Activated naive CD8-positive, alpha-beta T cell treated with anti-CD3 and anti-CD28 coated beads, Interleukin-2, amount 50 U/mL, for 24 hours (primary cell): Measurements from ENCODE around the gene SPOP.

Source experiments
- ATAC-seq: fragments of 150-1000 bp; cut with Tn5 transposase; one replicate; pipeline ENCODE4 v1.10.0; 2021
- DNase-seq: peaks from one replicate; pipeline ENCODE4 v3.0.0; 2021
- H3K27ac Mint-ChIP-seq: one replicate; pipeline ENCODE4 v1.8.0; 2021; ENCODE audit warnings: mild to moderate bottlenecking, mixed read lengths
- H3K27me3 Mint-ChIP-seq: one replicate; pipeline ENCODE4 v1.8.0; 2021; ENCODE audit warnings: mixed read lengths
- H3K36me3 Mint-ChIP-seq: one replicate; pipeline ENCODE4 v1.8.0; 2021; ENCODE audit warnings: low read depth, mixed read lengths
- H3K4me1 Mint-ChIP-seq: one replicate; pipeline ENCODE4 v1.8.0; 2021; ENCODE audit warnings: mixed read lengths
- H3K4me3 Mint-ChIP-seq: one replicate; pipeline ENCODE4 v1.8.0; 2021; ENCODE audit warnings: mild to moderate bottlenecking, moderate library complexity, mixed read lengths
- H3K9me3 Mint-ChIP-seq: one replicate; pipeline ENCODE4 v1.8.0; 2021; ENCODE audit warnings: mixed read lengths

The SPOP gene

DNA sequence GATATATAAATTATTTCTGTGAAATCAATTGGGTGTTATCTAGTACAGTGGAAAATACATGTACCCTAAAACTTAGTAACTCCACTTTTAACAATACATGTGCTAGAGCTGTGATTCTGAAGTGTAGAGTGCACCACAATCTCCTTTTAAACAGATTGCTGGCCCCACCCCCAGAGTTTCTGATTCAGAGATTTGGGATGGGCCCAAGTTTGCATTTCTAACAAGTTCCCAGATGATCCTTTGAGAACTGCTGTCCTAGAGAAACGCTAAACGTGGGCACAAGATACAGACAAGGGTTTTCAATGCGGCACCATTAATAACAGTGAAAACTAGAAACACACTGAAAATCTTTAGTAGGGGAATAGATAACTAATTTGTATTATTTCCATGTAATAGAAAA lies 53.0 kb downstream of the SPOP start:
- peaks cover 15% of the 10 kb centered on the region for H3K4me1 Mint-ChIP-seq
- DNase-seq (no peak), ATAC-seq (no peak)
- peaks cover 24% of the 10 kb centered on the region for H3K36me3 Mint-ChIP-seq
- H3K4me3 Mint-ChIP-seq = no peak overlapping the region
- H3K27ac Mint-ChIP-seq = no peak overlapping the region
- H3K9me3 Mint-ChIP-seq = no peaks in the 10 kb centered on the region
- no peaks in the 10 kb centered on the region for H3K27me3 Mint-ChIP-seq

DNA sequence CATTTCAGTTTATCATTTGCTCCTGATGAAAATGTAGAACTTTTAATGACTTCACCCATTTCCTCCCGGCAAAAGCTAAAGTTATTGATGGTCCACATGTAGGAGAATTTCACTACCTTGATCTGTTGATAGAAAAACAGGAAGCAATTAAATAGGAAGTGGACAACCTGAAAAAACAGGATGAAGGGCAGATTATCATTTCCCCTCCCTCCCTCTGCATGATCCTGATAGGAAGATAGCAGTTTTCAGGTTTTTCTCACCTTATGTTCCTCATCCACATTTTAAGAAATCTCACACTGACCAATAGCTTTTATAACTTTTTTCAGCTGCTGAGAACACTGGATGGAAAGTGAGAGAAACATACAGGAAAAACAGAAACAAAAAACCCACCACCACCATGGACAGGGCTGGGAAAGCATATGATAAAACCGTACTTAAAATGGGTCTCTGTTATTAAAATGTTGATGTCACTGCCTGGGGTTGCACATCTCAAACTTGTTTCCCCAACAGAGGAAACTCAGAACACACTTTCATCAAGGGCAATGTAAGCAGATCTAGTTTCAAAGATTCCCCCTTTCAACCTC lies 55.9 kb downstream of the SPOP start:
- no peak overlapping the region for H3K4me3 Mint-ChIP-seq
- no peak overlapping the region for H3K27ac Mint-ChIP-seq
- H3K27me3 Mint-ChIP-seq = no peaks in the 10 kb centered on the region
- H3K4me1 Mint-ChIP-seq = peaks cover 18% of the 10 kb centered on the region
- ATAC-seq = no peak
- no peak for DNase-seq
- peaks cover 40% of the 10 kb centered on the region for H3K36me3 Mint-ChIP-seq
- H3K9me3 Mint-ChIP-seq = no peaks in the 10 kb centered on the region

DNA sequence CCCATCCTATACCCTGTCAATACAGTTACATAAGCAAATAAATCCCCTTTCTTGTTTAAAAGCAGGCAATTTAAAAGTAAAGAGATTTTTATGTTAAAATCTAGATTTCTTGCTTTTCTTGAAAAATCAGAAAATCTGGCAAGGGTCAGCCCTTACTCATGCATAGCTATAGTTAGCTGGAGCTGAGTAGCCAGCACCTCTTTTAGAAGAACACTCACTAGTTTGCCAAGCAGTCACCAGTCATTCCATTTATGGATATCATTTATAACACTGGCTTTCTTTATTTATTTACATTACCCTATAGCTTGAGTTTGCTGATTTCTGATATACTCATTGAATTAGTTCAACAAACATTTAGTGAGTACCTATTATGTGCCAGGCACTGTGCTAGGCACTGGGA lies 56.5 kb downstream of the SPOP start:
- H3K4me1 Mint-ChIP-seq = peaks cover 18% of the 10 kb centered on the region
- no peaks in the 10 kb centered on the region for H3K9me3 Mint-ChIP-seq
- no peak for DNase-seq
- no peak for ATAC-seq
- H3K27me3 Mint-ChIP-seq = no peaks in the 10 kb centered on the region
- no peak overlapping the region for H3K27ac Mint-ChIP-seq
- H3K4me3 Mint-ChIP-seq = no peak overlapping the region
- peaks cover 43% of the 10 kb centered on the region for H3K36me3 Mint-ChIP-seq

DNA sequence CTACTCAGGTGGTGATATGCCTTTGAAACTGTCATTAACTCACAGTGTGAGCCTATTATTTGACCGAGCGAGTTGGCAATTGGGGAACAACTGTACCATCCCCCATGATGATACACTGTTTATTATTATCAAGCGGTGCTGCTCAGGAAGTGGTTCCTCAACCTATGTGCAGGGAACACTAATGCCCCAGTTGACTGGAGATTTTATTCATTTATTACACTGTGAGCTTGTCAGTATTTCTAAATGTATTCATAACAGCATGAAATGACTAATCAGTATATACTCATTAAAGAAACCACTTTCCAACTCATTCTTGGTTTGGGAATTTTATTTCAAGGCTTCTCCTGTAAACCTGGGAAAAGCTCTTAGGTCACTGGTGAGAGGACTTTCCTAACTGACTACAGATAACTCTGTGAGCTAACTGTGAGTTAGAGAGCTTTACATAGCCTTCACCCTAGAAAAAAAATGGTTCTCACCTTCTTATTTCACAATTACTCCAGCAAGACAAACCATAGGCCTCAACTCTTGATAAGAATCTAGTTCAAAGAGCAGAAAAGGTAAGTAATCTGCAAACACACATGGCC lies 59.8 kb downstream of the SPOP start:
- H3K4me1 Mint-ChIP-seq = peaks cover 19% of the 10 kb centered on the region
- no peak for DNase-seq
- no peak overlapping the region for H3K4me3 Mint-ChIP-seq
- ATAC-seq = peak; percentile 75
- peaks cover 56% of the 10 kb centered on the region for H3K36me3 Mint-ChIP-seq
- peak overlapping the region; percentile 55 for H3K27ac Mint-ChIP-seq
- H3K27me3 Mint-ChIP-seq = no peaks in the 10 kb centered on the region
- H3K9me3 Mint-ChIP-seq = no peaks in the 10 kb centered on the region

DNA sequence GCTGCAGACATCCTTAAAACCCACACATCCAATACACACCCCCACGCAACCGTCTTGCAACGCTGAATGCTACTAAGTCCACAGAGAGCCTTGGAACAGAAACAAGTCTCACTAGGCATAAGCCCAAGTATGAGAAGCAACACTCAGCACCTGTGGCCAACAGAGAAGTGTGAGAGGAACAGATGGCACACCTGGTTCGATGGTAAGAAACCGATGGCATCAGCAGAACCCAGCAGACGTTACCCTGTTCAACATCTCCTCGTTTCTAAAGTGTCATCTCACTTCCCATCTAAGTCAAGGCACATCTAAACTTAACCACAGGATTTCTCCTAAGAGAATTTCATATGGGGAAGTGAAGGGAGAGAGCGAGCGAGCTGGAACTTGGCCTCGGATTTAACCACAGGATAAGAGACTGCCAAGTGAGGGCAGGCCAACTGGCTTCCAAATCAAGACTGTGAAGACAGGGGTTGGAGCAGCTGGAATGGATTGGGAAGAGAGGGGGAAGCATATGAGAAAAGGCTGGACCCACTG lies 61.2 kb downstream of the SPOP start:
- Mint-ChIP-seq H3K36me3 (peaks cover 46% of the 10 kb centered on the region), H3K4me1 (peaks cover 19% of the 10 kb centered on the region), H3K9me3 (no peaks in the 10 kb centered on the region), H3K4me3 (no peak overlapping the region), H3K27me3 (no peaks in the 10 kb centered on the region), H3K27ac (no peak overlapping the region)
- DNase-seq = no peak
- no peak for ATAC-seq

DNA sequence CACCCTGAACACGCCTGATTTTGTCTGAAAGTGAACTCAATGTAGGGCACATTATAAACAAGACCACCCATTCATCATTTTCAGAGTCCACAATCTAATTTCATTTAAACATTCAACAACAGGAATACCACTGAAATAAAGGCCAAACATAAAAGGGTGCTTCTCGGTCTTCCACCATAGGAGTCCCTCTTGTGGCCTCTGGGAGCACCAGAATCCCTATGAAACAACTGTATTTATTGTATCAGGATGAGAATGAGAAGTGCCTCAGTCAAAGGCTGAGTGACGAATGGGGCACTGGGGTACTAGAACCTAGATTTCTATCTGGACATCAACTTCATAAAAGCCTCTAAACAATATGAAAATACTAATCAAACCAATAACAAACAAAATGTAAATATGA lies 61.8 kb downstream of the SPOP start:
- DNase-seq (no peak), ATAC-seq (no peak)
- Mint-ChIP-seq H3K27me3 (no peaks in the 10 kb centered on the region), H3K4me3 (no peak overlapping the region), H3K4me1 (peaks cover 19% of the 10 kb centered on the region), H3K9me3 (no peaks in the 10 kb centered on the region), H3K27ac (no peak overlapping the region), H3K36me3 (peaks cover 44% of the 10 kb centered on the region)

DNA sequence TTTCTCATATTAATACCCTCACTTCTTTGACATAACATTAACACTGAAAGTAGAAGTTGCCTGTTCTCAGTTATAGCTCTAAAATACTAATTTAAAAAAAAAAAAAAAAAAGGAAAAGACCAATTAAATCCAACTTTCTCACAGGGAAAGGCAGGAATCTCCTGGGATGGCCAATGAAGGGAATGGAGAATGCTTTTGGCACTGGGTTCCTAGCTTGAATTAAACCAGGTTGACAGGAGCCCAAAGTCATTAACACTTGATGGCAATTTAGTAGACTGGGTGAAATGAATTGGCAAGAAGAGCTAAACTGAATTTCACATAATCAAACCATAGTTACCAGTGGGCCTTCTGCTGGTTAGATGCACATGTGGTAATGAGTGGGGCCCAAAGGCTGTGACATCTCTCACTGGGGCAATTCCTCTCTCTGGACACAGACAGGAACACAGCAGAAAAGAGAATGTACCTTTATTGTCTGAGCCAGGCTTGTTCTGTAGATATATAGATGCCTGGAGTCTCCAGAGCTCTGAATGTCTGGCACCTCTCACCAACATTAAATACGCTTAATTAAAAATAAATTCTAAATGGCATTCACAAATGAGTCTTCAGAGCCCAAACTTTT lies 64.6 kb downstream of the SPOP start:
- Mint-ChIP-seq H3K4me1 (peaks cover 8% of the 10 kb centered on the region), H3K27me3 (no peaks in the 10 kb centered on the region), H3K9me3 (no peaks in the 10 kb centered on the region), H3K27ac (no peak overlapping the region), H3K36me3 (peaks cover 46% of the 10 kb centered on the region), H3K4me3 (no peak overlapping the region)
- DNase-seq = no peak
- no peak for ATAC-seq

DNA sequence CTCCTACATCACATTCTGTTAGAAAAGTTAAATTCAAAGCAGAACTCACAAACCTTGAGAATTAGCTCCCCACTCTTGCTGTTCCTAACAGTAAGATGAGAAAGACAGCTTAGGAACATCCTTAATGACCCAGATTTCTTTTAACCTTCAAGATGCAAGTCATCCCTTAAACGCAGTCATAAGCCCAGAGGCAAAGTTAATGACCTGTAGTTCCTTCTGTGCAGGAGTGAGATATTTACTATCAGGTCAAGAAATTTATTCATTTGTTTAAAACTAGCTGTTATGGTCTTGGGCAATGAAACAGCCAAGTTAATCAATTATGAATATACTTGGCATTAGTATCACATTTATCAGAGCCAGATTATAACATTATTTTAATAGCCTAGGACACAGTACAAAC lies 65.2 kb downstream of the SPOP start:
- no peak for DNase-seq
- ATAC-seq = no peak
- no peak overlapping the region for H3K4me3 Mint-ChIP-seq
- H3K36me3 Mint-ChIP-seq = peaks cover 43% of the 10 kb centered on the region
- no peaks in the 10 kb centered on the region for H3K27me3 Mint-ChIP-seq
- no peaks in the 10 kb centered on the region for H3K9me3 Mint-ChIP-seq
- no peak overlapping the region for H3K27ac Mint-ChIP-seq
- peaks cover 3% of the 10 kb centered on the region for H3K4me1 Mint-ChIP-seq

DNA sequence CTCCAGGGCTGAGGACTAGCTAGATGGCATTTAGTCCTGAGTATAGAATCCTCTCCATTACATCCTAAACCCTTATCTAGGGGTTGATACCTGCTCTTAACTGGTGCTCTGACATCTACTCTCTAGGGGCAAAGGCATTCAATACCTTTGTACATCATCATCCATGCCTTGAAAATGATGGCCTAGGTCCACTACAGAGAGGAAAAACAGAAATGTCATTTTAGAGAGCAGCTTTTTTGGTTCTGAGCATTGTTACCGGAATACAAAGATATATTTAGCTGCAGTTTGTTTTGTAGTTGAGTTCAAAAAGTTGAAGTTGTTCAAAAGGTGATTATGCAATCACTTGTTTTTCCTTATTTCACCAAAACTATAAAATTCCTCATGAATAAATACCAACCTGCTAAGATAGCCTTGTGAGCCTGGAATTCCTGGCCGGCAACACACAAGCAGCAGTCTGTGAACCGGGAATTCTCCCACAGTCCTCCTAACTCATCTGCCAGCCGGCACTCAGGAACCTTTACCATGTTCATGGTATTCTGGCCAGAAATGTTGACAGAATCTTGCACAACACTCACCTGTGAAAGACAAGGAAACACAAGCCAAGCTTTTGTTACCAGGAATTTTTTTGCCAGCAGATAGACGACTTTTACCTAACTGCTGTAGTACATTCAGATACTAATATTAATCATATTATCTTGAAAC lies 66.9 kb downstream of the SPOP start:
- Mint-ChIP-seq H3K27me3 (no peaks in the 10 kb centered on the region), H3K9me3 (no peaks in the 10 kb centered on the region), H3K27ac (peak overlapping the region; percentile 29), H3K4me3 (no peak overlapping the region), H3K4me1 (peaks cover 2% of the 10 kb centered on the region), H3K36me3 (peaks cover 43% of the 10 kb centered on the region)
- DNase-seq = no peak
- ATAC-seq = no peak

DNA sequence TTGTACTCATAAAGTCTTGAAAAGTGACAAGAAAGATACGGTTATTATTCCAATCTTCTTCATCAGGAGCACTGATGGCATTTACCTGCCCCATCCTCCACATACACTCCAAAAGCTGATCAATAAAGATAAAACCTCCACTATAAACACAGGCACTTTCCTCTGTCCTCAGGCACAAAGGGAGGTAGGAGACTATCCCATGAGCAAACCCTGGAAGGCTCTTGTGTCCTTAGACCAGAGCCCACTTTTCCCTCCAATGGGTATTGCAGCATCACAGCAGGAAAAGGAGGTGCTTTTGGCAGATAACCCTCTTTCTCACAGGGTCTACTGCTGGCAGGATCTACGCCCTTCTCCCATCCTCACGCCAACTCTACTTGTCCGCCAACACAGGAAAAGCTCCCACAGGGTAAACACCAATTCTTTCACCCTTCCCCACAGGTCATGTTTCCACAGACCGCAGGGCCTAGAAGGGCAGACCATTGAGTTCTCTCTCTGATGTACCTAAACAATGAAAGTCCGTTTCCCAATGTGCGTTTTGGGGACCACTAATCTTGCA lies 73.5 kb downstream of the SPOP start:
- H3K4me3 Mint-ChIP-seq = no peak overlapping the region
- no peaks in the 10 kb centered on the region for H3K4me1 Mint-ChIP-seq
- H3K9me3 Mint-ChIP-seq = no peaks in the 10 kb centered on the region
- DNase-seq (no peak), ATAC-seq (no peak)
- no peak overlapping the region for H3K27ac Mint-ChIP-seq
- H3K27me3 Mint-ChIP-seq = no peaks in the 10 kb centered on the region
- peaks cover 44% of the 10 kb centered on the region for H3K36me3 Mint-ChIP-seq

DNA sequence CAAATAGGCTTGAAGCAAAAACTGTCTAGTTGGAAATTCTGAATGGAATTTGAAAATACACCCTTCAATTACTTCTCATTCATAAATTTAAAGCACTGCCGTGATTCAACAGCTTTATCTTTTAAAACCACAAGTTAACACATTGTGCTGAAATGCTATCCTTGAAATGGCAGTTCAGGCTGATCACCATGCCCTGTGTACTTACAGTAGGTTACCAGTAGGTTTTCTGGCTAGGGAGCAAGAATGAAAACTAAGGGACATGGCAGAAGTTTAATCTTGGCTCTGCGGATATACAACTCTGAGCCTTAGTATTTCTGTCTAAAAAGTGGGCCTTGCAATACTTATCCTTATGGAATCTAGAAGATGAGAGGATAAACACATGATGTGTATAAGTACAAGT lies 74.2 kb downstream of the SPOP start:
- no peak overlapping the region for H3K4me3 Mint-ChIP-seq
- no peak overlapping the region for H3K27ac Mint-ChIP-seq
- no peak for DNase-seq
- no peaks in the 10 kb centered on the region for H3K9me3 Mint-ChIP-seq
- no peak for ATAC-seq
- no peaks in the 10 kb centered on the region for H3K4me1 Mint-ChIP-seq
- H3K27me3 Mint-ChIP-seq = no peaks in the 10 kb centered on the region
- H3K36me3 Mint-ChIP-seq = peaks cover 46% of the 10 kb centered on the region

DNA sequence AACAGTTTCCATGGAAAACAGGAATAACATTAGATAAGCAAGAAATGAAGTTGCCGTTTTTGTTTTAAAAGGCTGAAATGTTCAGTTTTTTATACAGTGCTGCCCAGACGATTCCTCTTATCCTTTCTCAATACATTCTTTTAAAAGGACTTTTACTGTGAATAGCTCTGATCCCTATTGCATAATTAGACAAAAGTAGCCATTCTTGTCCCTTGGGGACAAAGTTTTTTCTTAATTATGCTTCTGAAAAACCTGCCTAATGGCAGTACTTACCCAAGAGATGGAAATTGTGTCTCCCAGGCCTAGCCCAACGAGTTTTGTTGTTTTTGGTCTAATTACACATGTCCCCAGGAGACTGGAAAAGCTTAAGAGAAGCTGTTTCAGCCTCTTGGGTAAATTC lies 74.7 kb downstream of the SPOP start:
- no peaks in the 10 kb centered on the region for H3K27me3 Mint-ChIP-seq
- ATAC-seq (no peak), DNase-seq (no peak)
- no peaks in the 10 kb centered on the region for H3K4me1 Mint-ChIP-seq
- no peak overlapping the region for H3K4me3 Mint-ChIP-seq
- peaks cover 44% of the 10 kb centered on the region for H3K36me3 Mint-ChIP-seq
- no peak overlapping the region for H3K27ac Mint-ChIP-seq
- H3K9me3 Mint-ChIP-seq = no peaks in the 10 kb centered on the region

DNA sequence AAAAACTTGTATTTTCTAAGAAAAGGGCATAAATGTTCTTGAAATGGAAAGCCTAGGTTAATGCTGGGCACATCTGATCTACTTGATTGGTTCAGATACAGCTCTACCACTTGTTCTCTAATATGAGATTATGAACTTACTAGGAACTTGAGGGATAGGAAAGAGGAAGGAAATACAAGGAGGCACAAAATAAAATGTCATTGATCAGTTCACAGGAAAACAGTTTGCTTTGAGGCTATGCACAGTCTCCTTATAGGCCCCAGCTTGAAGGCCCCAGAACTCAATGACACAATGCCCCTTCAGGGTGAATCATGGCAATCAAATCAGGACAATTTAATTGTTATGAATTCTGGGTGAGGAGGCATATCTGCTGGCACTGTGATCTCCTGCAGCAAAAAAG lies 75.1 kb downstream of the SPOP start:
- Mint-ChIP-seq H3K4me3 (no peak overlapping the region), H3K36me3 (peaks cover 46% of the 10 kb centered on the region), H3K9me3 (no peaks in the 10 kb centered on the region), H3K4me1 (no peaks in the 10 kb centered on the region), H3K27ac (no peak overlapping the region), H3K27me3 (no peaks in the 10 kb centered on the region)
- ATAC-seq = no peak
- DNase-seq = no peak

DNA sequence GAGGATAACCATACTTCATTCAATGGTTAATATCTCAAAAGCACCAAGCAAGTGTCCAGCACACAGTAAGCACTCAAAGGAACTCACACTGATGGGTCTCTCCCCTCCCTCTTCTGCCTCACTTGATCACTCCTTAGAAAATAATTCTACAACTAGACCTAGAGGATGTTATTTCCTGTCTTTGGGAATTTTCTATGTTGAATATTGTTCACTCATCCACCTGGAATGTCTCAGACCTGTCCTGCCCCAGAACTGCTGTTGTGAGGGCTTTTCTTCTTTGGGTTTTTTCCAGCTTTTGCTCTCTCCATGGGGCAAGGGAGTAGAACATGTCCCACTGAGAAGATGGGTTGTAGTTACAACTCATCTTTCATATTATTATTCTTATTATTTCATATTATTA lies 76.9 kb downstream of the SPOP start:
- no peaks in the 10 kb centered on the region for H3K4me1 Mint-ChIP-seq
- H3K4me3 Mint-ChIP-seq = no peak overlapping the region
- H3K36me3 Mint-ChIP-seq = peaks cover 45% of the 10 kb centered on the region
- H3K9me3 Mint-ChIP-seq = no peaks in the 10 kb centered on the region
- no peak overlapping the region for H3K27ac Mint-ChIP-seq
- no peaks in the 10 kb centered on the region for H3K27me3 Mint-ChIP-seq
- ATAC-seq = no peak
- DNase-seq = no peak

DNA sequence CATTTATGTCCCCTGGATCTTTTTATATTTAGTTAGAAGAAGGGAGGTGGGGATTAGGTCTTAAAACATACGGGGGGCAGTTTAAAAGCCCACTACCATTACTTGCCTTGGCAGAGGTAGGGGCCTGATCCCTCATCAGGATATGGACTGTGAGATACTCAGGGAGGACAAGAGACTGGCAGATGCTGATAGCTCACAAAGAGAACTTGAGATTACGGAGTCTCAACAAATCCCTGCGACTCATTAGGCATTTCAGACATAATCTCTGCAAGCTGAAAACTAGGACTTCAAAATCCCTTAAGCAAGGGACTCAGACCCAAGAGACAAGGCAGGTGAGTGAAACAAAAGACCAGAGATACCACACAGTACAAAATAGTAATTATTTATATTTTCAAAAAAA lies 79.0 kb downstream of the SPOP start:
- H3K27ac Mint-ChIP-seq = no peak overlapping the region
- H3K4me1 Mint-ChIP-seq = no peaks in the 10 kb centered on the region
- no peak overlapping the region for H3K4me3 Mint-ChIP-seq
- no peaks in the 10 kb centered on the region for H3K27me3 Mint-ChIP-seq
- DNase-seq = no peak
- no peaks in the 10 kb centered on the region for H3K9me3 Mint-ChIP-seq
- H3K36me3 Mint-ChIP-seq = peaks cover 35% of the 10 kb centered on the region
- ATAC-seq = no peak
